RCC 7860 (cell line): Measurements from ENCODE around the gene PAK1.

ENCODE experiments used
- DNase-seq: peaks from one replicate; pipeline ENCODE4 v3.0.0-alpha.2; 2015; ENCODE audit warnings: low spot score
- FAIRE-seq: peaks from 2 replicates; lab custom pipeline; 2012; peaks lifted over from hg19 to GRCh38; lab: Jason Lieb, UNC

PAK1 gene

DNA sequence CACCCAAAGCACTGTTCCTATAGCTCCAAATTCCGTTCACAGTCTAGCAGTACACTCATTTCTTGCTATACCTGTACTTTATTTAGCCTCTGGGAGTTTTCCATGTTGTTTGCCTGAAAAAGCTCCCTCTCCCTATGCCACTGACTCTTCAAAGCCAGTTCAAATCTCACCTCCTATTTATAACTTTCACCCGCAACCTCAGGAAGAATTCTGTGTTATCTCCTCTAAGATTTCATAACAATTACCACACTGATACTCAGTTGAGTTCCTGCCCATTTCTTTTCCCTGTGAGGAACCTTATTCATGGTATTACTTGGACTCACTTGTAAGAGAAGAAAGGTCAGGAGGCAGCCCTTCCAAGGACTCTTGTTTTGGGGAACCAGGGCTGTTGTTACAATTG is 197.6 kb downstream of the PAK1 start:
- FAIRE-seq = no peak

More for the DNA sequence above, 197.6 kb downstream of the PAK1 start:
- DNase-seq = no peak
